Suprapubic skin (tissue), 4 donors: ENCODE results near the gene STK24. TPM values are rescaled to one million over a fixed set of nuclear protein-coding genes. Genes with fewer than 3 reads are reported as not detected.

Experiments
- DNase-seq, 2 donors: peaks; one replicate each; pipeline ENCODE4 v3.0.0-alpha.2; 2019; ENCODE audit warnings: low spot score in 2 of 2
- H3K27ac ChIP-seq: fragments of 200-600 bp; sonication (generic); one replicate; pipeline ENCODE4 v1.5.1; 2019
- H3K27me3 ChIP-seq: fragments of 200-600 bp; sonication (generic); one replicate; pipeline ENCODE4 v1.5.1; 2019
- H3K36me3 ChIP-seq: fragments of 200-600 bp; sonication (generic); one replicate; pipeline ENCODE4 v1.5.1; 2019
- H3K4me1 ChIP-seq: fragments of 200-600 bp; sonication (generic); one replicate; pipeline ENCODE4 v1.5.1; 2019
- H3K4me3 ChIP-seq: fragments of 200-600 bp; sonication (generic); one replicate; pipeline ENCODE4 v1.5.1; 2019; ENCODE audit warnings: mild to moderate bottlenecking
- H3K9me3 ChIP-seq: fragments of 200-600 bp; sonication (generic); one replicate; pipeline ENCODE4 v1.5.1; 2019
- CTCF ChIP-seq, 2 donors: fragments of 200-600 bp in 1 of 2; fragments of 450-650 bp in 1 of 2; sonication (generic) in 1 of 2; IDR thresholded peaks; one replicate each; pipeline ENCODE4 v1.5.1; 2016 to 2019; ENCODE audit warnings: antibody characterized with exemption in 2 of 2, mild to moderate bottlenecking in 1 of 2, moderate library complexity in 1 of 2
- EP300 ChIP-seq: sonication (generic); formaldehyde crosslinking; IDR thresholded peaks from one replicate; pipeline ENCODE4 v1.6.1; 2017; ENCODE audit warnings: antibody characterized with exemption
- POLR2A ChIP-seq, 2 donors: fragments of 450-650 bp; IDR thresholded peaks; one replicate each; pipeline ENCODE4 v1.6.1; 2017; ENCODE audit warnings: antibody characterized with exemption in 2 of 2, mild to moderate bottlenecking in 2 of 2, moderate library complexity in 2 of 2
- POLR2AphosphoS5 ChIP-seq, 3 donors: sonication (generic); formaldehyde crosslinking; IDR thresholded peaks; one replicate each; pipeline ENCODE4 v1.6.1; 2017; ENCODE audit warnings: antibody characterized with exemption in 3 of 3
- WGBS: methylation state at CpG from one replicate; pipeline ENCODE4 v1.1.5; 2018; 5-methylcytosine and 5-hydroxymethylcytosine counted together
- total RNA-seq, 4 donors: library from RNA; depleted of rRNA; stranded (reverse); fragments of >200 nt; gene quantifications; one replicate each; pipeline ENCODE4 v1.1.0, GENCODE V29; 2016

The STK24 gene
- total RNA-seq, 4 donors from 2014 or later, result 132 to 200 (median 176) TPM

- H3K27ac ChIP-seq, result peak overlapping the region; percentile 3
- no peak for TF ChIP-seq CTCF (IDR thresholded peaks at IDR 0.05)
- TF ChIP-seq POLR2A (IDR thresholded peaks at IDR 0.05), result no peak
- TF ChIP-seq POLR2AphosphoS5 (IDR thresholded peaks at IDR 0.05), result no peak
- no peak for TF ChIP-seq EP300
- H3K27me3 ChIP-seq, result no peaks in the 10 kb centered on the region
- WGBS, result 87% methylated on average over 7 of the region's 7 CpGs
- DNase-seq, result no peak
- no peaks in the 10 kb centered on the region for H3K9me3 ChIP-seq
- H3K4me1 ChIP-seq, result peaks cover 42% of the 10 kb centered on the region
- no peak overlapping the region for H3K4me3 ChIP-seq
- peaks cover 13% of the 10 kb centered on the region for H3K36me3 ChIP-seq
Observed at GRCh38 chr13:98549006-98549727, 27.7 kb downstream of the STK24 start.

GRCh38 chr13:98548230-98548629 lies 28.7 kb downstream of the STK24 start:
- Histone ChIP-seq H3K36me3 (peaks cover 13% of the 10 kb centered on the region), H3K27me3 (no peaks in the 10 kb centered on the region), H3K27ac (no peak overlapping the region), H3K4me1 (peaks cover 42% of the 10 kb centered on the region), H3K4me3 (no peak overlapping the region), H3K9me3 (no peaks in the 10 kb centered on the region)
- TF ChIP-seq CTCF (IDR thresholded peaks at IDR 0.05) (no peak), EP300 (no peak), POLR2AphosphoS5 (IDR thresholded peaks at IDR 0.05) (no peak), POLR2A (IDR thresholded peaks at IDR 0.05) (no peak)
- WGBS, result 81% methylated on average over 3 of the region's 3 CpGs
- no peak for DNase-seq

- H3K4me1 ChIP-seq, result peaks cover 45% of the 10 kb centered on the region
Observed at GRCh38 chr13:98547455-98547854, 29.5 kb downstream of the STK24 start.

GRCh38 chr13:98546402-98546801 lies 30.5 kb downstream of the STK24 start:
- no peak for TF ChIP-seq EP300
- no peak for TF ChIP-seq POLR2A (IDR thresholded peaks at IDR 0.05)
- no peak for TF ChIP-seq POLR2AphosphoS5 (IDR thresholded peaks at IDR 0.05)
- TF ChIP-seq CTCF (IDR thresholded peaks at IDR 0.05), result no peak
- H3K4me1 ChIP-seq, result peaks cover 55% of the 10 kb centered on the region
- H3K27ac ChIP-seq, result no peak overlapping the region
- WGBS, result 75% methylated on average over 5 of the region's 5 CpGs
- H3K4me3 ChIP-seq, result no peak overlapping the region
- no peaks in the 10 kb centered on the region for H3K9me3 ChIP-seq
- H3K36me3 ChIP-seq, result peaks cover 8% of the 10 kb centered on the region
- DNase-seq, result no peak
- H3K27me3 ChIP-seq, result no peaks in the 10 kb centered on the region

More at GRCh38 chr13:98547455-98547854, 29.5 kb downstream of the STK24 start:
- WGBS, result 97% methylated on average over 5 of the region's 5 CpGs
- H3K4me3 ChIP-seq, result no peak overlapping the region
- peaks cover 13% of the 10 kb centered on the region for H3K36me3 ChIP-seq
- no peak overlapping the region for H3K27ac ChIP-seq
- no peaks in the 10 kb centered on the region for H3K9me3 ChIP-seq
- TF ChIP-seq POLR2A (IDR thresholded peaks at IDR 0.05), result no peak
- no peak for DNase-seq
- no peaks in the 10 kb centered on the region for H3K27me3 ChIP-seq

- peak overlapping the region; percentile 1 for H3K4me3 ChIP-seq
- TF ChIP-seq POLR2A (IDR thresholded peaks at IDR 0.05), result no peak
- no peak for TF ChIP-seq EP300
- no peak for TF ChIP-seq POLR2AphosphoS5 (IDR thresholded peaks at IDR 0.05)
- TF ChIP-seq CTCF (IDR thresholded peaks at IDR 0.05), result no peak
- 68% methylated on average over 14 of the region's 16 CpGs for WGBS
- no peak for DNase-seq
- peak overlapping the region; percentile 42 for H3K27ac ChIP-seq
- H3K36me3 ChIP-seq, result peaks cover 4% of the 10 kb centered on the region
- no peaks in the 10 kb centered on the region for H3K9me3 ChIP-seq
- peaks cover 76% of the 10 kb centered on the region for H3K4me1 ChIP-seq
- H3K27me3 ChIP-seq, result no peaks in the 10 kb centered on the region
Observed at GRCh38 chr13:98544104-98544710, 32.7 kb downstream of the STK24 start.
